ENCODE measurements around the gene HTT. TPM values are rescaled to one million over a fixed set of nuclear protein-coding genes. Genes with fewer than 3 reads are reported as not detected.

HTT gene
- total RNA-seq, 1 experiment from 2014 or later = 64.4 TPM

GRCh38 chr4:3043282-3044020 is 31.0 kb upstream of the HTT start:
- no peaks in the 10 kb centered on the region; a peak in 1 of 7 replicates for H3K36me3 Mint-ChIP-seq (ENCODE audit: insufficient read depth in 1 of 3, low read depth in 3 of 3)
- DNase-seq = no peak
- no peak overlapping the region for H2BK120ac ChIP-seq (ENCODE audit: low read depth, low read length, poor library complexity, severe bottlenecking)
- H3K4me1 ChIP-seq (ENCODE audit: insufficient read depth, low read length) = no peaks in the 10 kb centered on the region; the same call in 1 of the 2 replicates
- no peak overlapping the region for H3K9ac ChIP-seq (ENCODE audit: extremely low read depth, insufficient read length, low read length)
- no peak overlapping the region for H3K4ac ChIP-seq (ENCODE audit: low read depth, low read length)
- H2BK20ac ChIP-seq (ENCODE audit: low read depth, low read length, poor library complexity, severe bottlenecking) = no peak overlapping the region
- no peak overlapping the region for H2BK5ac ChIP-seq (ENCODE audit: insufficient read length, low read length)
- H3K23ac ChIP-seq (ENCODE audit: insufficient read length, low read depth, low read length) = no peak overlapping the region
- no peaks in the 10 kb centered on the region for H3K9me3 Mint-ChIP-seq
- no peaks in the 10 kb centered on the region for H4K20me1 ChIP-seq (ENCODE audit: control insufficient read depth, insufficient read depth, insufficient read length)
- H2BK15ac ChIP-seq (ENCODE audit: low read depth, low read length) = no peak overlapping the region
- no peaks in the 10 kb centered on the region for H3K9me3 ChIP-seq (ENCODE audit: control insufficient read depth, low read depth, low read length)
- H4K8ac ChIP-seq (replicated peaks; ENCODE audit: insufficient read length, low read depth, low read length) = no peak overlapping the region
- no peaks in the 10 kb centered on the region for H3K23me2 ChIP-seq (ENCODE audit: insufficient read length, low read depth, low read length, poor library complexity, severe bottlenecking)
- no peak overlapping the region for H4K5ac ChIP-seq (ENCODE audit: insufficient read length, low read depth, low read length)
- H3K4me3 Mint-ChIP-seq = no peak overlapping the region
- H2AK5ac ChIP-seq (ENCODE audit: insufficient read length, low read length) = no peak overlapping the region
- no peak overlapping the region; a peak in 1 of 7 replicates for H3K27ac Mint-ChIP-seq
- H4K91ac ChIP-seq (ENCODE audit: insufficient read length, low read depth, low read length) = no peak overlapping the region
- H3K4me1 Mint-ChIP-seq = peaks cover 11 to 20% of the 10 kb centered on the region in 2 experiments
- H3K79me1 ChIP-seq (ENCODE audit: insufficient read depth, low read depth, low read length, poor library complexity, severe bottlenecking) = no peaks in the 10 kb centered on the region
- H2BK12ac ChIP-seq (ENCODE audit: insufficient read length, low read depth, low read length) = no peak overlapping the region
- H3K27me3 ChIP-seq (ENCODE audit: insufficient read depth, low read length) = no peaks in the 10 kb centered on the region
- no peak overlapping the region for H2AFZ ChIP-seq (ENCODE audit: low read length)
- no peak overlapping the region for H3K4me2 ChIP-seq (ENCODE audit: insufficient read depth, insufficient read length, low read length)
- H3T11ph ChIP-seq (ENCODE audit: low read length) = no peak overlapping the region
- H3K27me3 Mint-ChIP-seq (ENCODE audit: low read depth) = no peaks in the 10 kb centered on the region; the same call in 1 of the 2 replicates
- TF ChIP-seq CTCF (conservative IDR thresholded peaks at IDR 0.05) = no peak
- H3K18ac ChIP-seq (ENCODE audit: insufficient read length, low read depth, low read length) = no peak overlapping the region
- no CpG with 5 or more reads among the region's 11 CpGs for WGBS (ENCODE audit: extremely low coverage, insufficient read length, low lambda C conversion rate)
- no peak overlapping the region for H3K27ac ChIP-seq (ENCODE audit: insufficient read length, low read depth, low read length)
- no peaks in the 10 kb centered on the region for H3K79me2 ChIP-seq (ENCODE audit: insufficient read depth, low read length)
- no peak overlapping the region for H3K56ac ChIP-seq (ENCODE audit: insufficient read length, low read depth, low read length)
- H3K14ac ChIP-seq (ENCODE audit: insufficient read depth, low read length) = no peak overlapping the region
